Parathyroid adenoma (tissue), 2 donors: ENCODE results near the gene COL20A1.

ENCODE experiments used
- H2AFZ ChIP-seq: fragments of 300-600 bp; sonication (generic); one replicate; pipeline ENCODE4 v1.7.0; 2017; ENCODE audit warnings: antibody characterized with exemption, mild to moderate bottlenecking
- H3K27ac ChIP-seq: fragments of 300-600 bp; sonication (generic); one replicate; pipeline ENCODE4 v1.7.0; 2017
- H3K27me3 ChIP-seq: fragments of 300-600 bp; sonication (generic); one replicate; pipeline ENCODE4 v1.7.0; 2017; ENCODE audit warnings: low read length; ENCODE audit not compliant: control insufficient read depth, insufficient read depth
- H3K36me3 ChIP-seq: fragments of 300-600 bp; sonication (generic); one replicate; pipeline ENCODE4 v1.7.0; 2017; ENCODE audit warnings: low read length; ENCODE audit not compliant: control insufficient read depth, insufficient read depth
- H3K4me1 ChIP-seq: fragments of 300-600 bp; sonication (generic); one replicate; pipeline ENCODE4 v1.7.0; 2017; ENCODE audit warnings: control low read depth
- H3K4me2 ChIP-seq: fragments of 300-600 bp; sonication (generic); one replicate; pipeline ENCODE4 v1.7.0; 2017; ENCODE audit warnings: low read length
- H3K4me3 ChIP-seq: fragments of 300-600 bp; sonication (generic); one replicate; pipeline ENCODE4 v1.7.0; 2017; ENCODE audit warnings: low read depth, low read length
- H3K79me2 ChIP-seq: fragments of 300-600 bp; sonication (generic); one replicate; pipeline ENCODE4 v1.7.0; 2017; ENCODE audit warnings: control low read depth
- H3K9ac ChIP-seq: fragments of 300-600 bp; sonication (generic); one replicate; pipeline ENCODE4 v1.7.0; 2017; ENCODE audit warnings: mild to moderate bottlenecking
- H3K9me3 ChIP-seq: fragments of 300-600 bp; sonication (generic); one replicate; pipeline ENCODE4 v1.7.0; 2017; ENCODE audit warnings: low read length; ENCODE audit not compliant: control insufficient read depth
- CTCF ChIP-seq: fragments of 300-600 bp; sonication (generic); IDR thresholded peaks from one replicate; pipeline ENCODE4 v1.7.0; 2017; ENCODE audit warnings: antibody characterized with exemption, mild to moderate bottlenecking
- donor health status: primary hyperparathyroidism.

Gene COL20A1

GRCh38 chr20:63309261-63310071 lies 16.5 kb downstream of the COL20A1 start:
- no peaks in the 10 kb centered on the region for H3K27me3 ChIP-seq
- no peak overlapping the region for H3K27ac ChIP-seq
- H2AFZ ChIP-seq: peak overlapping the region; percentile 72

GRCh38 chr20:63310265-63310991 lies 17.4 kb downstream of the COL20A1 start:
- Histone ChIP-seq H2AFZ (no peak overlapping the region), H3K27ac (no peak overlapping the region), H3K4me3 (no peak overlapping the region), H3K36me3 (no peaks in the 10 kb centered on the region), H3K79me2 (no peaks in the 10 kb centered on the region), H3K27me3 (no peaks in the 10 kb centered on the region), H3K9ac (no peak overlapping the region), H3K4me2 (no peak overlapping the region), H3K9me3 (no peaks in the 10 kb centered on the region), H3K4me1 (peaks cover 23% of the 10 kb centered on the region)
- no peak for TF ChIP-seq CTCF

More at GRCh38 chr20:63309261-63310071, 16.5 kb downstream of the COL20A1 start:
- Histone ChIP-seq H3K9ac (no peak overlapping the region), H3K9me3 (no peaks in the 10 kb centered on the region), H3K79me2 (no peaks in the 10 kb centered on the region), H3K4me3 (no peak overlapping the region), H3K4me2 (no peak overlapping the region), H3K4me1 (peaks cover 16% of the 10 kb centered on the region), H3K36me3 (no peaks in the 10 kb centered on the region)
- peak; percentile 95 for TF ChIP-seq CTCF

GRCh38 chr20:63311186-63311832 lies 18.3 kb downstream of the COL20A1 start:
- H3K27me3 ChIP-seq: no peaks in the 10 kb centered on the region

GRCh38 chr20:63311833-63312243 lies 18.9 kb downstream of the COL20A1 start:
- Histone ChIP-seq H3K9me3 (no peaks in the 10 kb centered on the region), H3K79me2 (no peaks in the 10 kb centered on the region), H3K27me3 (no peaks in the 10 kb centered on the region), H2AFZ (no peak overlapping the region), H3K27ac (no peak overlapping the region), H3K9ac (no peak overlapping the region), H3K4me1 (peaks cover 27% of the 10 kb centered on the region), H3K36me3 (no peaks in the 10 kb centered on the region), H3K4me2 (no peak overlapping the region), H3K4me3 (no peak overlapping the region)
- no peak for TF ChIP-seq CTCF

More at GRCh38 chr20:63311186-63311832, 18.3 kb downstream of the COL20A1 start:
- H3K4me1 ChIP-seq: peaks cover 27% of the 10 kb centered on the region
- H3K4me2 ChIP-seq: no peak overlapping the region
- no peaks in the 10 kb centered on the region for H3K36me3 ChIP-seq
- H3K9ac ChIP-seq: no peak overlapping the region
- no peak overlapping the region for H3K27ac ChIP-seq
- H3K4me3 ChIP-seq: no peak overlapping the region
- no peak overlapping the region for H2AFZ ChIP-seq
- H3K9me3 ChIP-seq: no peaks in the 10 kb centered on the region
- no peaks in the 10 kb centered on the region for H3K79me2 ChIP-seq
- TF ChIP-seq CTCF: no peak
